Dermis microvascular lymphatic vessel endothelial cell (primary cell): ENCODE data around the gene KRTAP5-7. TPM values are rescaled to one million over a fixed set of nuclear protein-coding genes. Genes with fewer than 3 reads are reported as not detected.
"Not testable (repeated sequence)": the region's sequence is repeated elsewhere in the genome, so short reads cannot be mapped to it uniquely, and the experiment has no call there.

Experiments used
- DNase-seq, 2 donors: peaks; one replicate each; pipeline versions ENCODE4 v3.0.0 to v3.0.0-alpha.2; 2010; ENCODE audit warnings: low read depth in 2 of 2
- total RNA-seq: library from RNA; depleted of rRNA; stranded (reverse); fragments of >200 nt; gene quantifications from 2 replicates; pipeline ENCODE4 v1.2.1, GENCODE V29; 2014

The KRTAP5-7 gene
- total RNA-seq, 1 donor from 2014 or later = not detected

- no peak for DNase-seq
These were observed 30.2 kb downstream of the KRTAP5-7 start for GRCh38 chr11:71557257-71557656.

DNA sequence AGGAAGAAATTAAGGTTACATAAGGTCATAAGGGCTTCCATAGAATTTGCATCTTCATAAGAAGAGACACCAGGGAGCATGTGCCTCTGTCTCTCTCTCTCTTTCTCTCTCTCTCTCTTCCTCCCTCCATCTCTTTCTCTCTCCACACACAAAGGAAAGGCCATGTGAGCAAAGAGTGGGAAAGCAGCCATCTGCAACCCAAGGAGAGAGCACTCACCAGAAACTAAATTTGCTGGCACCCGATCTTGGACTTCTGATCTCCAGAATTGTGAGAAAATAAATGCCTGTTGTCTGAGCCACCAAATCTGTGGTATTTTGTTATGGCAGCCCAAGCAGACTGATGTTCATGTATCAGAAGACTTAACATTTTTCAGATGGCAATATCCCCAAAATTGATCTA lies 31.9 kb downstream of the KRTAP5-7 start:
- no peak for DNase-seq

- DNase-seq = no peak
These were observed 35.1 kb downstream of the KRTAP5-7 start for GRCh38 chr11:71562120-71562519.

DNA sequence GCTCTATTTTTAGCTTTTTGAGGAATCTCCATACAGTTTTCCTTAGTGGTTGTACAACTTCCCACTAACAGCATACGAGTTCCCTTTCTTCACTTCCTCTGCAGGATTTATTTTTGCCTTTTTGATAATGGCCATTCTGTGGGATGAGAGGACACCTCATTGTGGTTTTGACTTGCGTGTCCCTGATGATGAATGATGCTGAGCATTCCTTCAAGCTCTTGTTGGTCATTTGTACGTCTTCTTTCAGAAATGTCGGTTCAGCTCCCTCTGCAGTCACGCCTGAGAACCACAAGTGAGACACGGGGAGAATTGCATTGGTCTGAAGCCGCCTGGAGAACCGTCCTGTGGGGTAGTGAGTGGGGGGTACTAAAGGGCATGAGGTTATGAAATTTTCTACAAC lies 36.3 kb downstream of the KRTAP5-7 start:
- DNase-seq = peak; percentile 29 to 68

GRCh38 chr11:71564430-71564829 lies 37.4 kb downstream of the KRTAP5-7 start:
- DNase-seq = no peak

DNA sequence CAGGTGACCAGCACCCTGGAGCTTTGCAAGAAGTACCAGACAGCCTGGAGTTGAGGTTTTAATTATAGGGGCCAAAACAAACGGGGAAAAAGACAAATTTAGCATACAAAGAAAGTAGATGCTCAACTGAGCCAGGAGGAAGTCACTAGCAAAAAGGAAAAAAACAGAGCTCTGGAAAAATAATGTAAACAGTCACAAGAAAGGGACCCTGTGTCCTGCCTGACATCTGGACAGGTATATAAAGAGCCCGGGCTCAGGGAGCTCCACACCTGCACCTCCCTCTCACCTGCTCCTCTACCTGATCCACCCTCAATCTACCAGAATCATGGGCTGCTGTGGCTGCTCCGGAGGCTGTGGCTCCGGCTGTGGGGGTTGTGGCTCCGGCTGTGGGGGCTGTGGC lies 38.2 kb downstream of the KRTAP5-7 start, which contains the start of gene KRTAP5-10:
TSS of gene KRTAP5-10 (plus strand) at position 301 of the 400 bp plus-strand sequence. CDS start at position 326, 25 bp downstream.
- DNase-seq = no peak

DNA sequence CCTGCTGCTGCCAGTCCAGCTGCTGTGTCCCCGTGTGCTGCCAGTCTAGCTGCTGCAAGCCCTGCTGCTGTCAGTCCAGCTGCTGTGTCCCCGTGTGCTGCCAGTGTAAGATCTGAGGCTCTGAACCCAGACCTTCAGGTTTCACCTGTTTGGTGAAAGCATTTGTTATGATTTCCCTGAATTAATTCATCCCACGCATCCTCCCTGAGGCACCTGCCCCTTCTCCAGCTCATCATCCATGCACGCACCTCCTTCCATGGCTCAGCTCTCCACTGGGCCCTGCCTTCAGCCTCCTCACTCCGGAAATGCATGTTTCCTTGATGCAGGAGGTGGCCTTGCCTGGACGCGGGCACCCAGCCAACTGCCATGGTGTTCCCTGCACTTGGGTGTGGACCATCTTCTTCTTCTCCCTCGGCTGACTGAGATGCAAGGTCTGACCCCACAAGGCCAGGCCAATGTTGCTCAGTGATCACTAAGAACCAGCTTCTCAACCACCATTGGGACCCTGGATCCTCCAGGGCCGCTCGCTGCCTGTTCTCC lies 39.1 kb downstream of the KRTAP5-7 start:
- no peak for DNase-seq

DNA sequence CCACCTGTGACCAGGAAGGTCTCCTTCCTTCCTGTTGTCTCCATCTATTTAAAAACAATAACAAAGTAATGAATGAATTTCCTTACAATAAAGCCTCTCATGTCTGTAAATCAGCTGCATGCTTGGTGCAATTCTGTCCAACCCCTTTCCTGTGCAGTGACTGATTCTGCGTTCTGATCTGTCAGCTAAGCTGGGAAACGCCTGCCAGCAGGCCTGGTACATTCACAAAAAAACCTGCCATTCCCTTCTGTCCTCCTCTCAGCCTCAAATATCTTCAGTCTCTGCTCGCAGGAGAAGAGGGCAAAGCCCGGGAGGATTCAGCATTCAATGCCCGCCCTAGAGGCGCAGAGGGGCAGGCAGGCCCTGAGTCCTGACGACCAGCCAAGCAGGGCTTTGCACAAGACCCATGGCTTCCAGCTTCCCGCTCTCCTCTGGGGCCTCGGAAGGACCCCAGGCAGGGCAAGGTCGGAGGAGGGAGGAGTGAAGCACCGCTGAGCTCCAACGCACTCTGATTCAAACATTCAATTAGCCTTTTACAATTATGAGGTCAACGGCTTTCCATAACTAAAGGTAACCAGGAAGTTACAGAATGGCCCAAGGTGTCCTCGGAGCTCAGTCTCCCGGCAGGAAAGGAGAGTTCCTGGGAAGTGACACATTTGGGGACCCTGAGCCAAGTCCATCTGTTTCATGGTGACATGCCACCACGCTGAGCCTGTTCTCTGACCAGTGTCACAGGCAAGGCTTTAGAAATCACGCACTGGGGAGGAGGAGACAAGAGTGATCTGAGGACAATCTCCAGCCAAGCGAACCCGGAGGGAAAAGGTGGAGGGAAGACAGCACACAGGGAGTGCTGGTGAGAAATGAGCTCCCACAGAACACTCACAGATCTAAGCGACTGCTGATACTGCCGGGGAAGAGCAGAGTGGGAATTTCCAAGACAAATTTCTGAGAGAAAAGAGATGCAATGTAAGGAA lies 39.8 kb downstream of the KRTAP5-7 start:
- DNase-seq = not testable (repeated sequence)

- not testable (repeated sequence) for DNase-seq
These were observed 40.6 kb downstream of the KRTAP5-7 start for GRCh38 chr11:71567633-71568032.

DNA sequence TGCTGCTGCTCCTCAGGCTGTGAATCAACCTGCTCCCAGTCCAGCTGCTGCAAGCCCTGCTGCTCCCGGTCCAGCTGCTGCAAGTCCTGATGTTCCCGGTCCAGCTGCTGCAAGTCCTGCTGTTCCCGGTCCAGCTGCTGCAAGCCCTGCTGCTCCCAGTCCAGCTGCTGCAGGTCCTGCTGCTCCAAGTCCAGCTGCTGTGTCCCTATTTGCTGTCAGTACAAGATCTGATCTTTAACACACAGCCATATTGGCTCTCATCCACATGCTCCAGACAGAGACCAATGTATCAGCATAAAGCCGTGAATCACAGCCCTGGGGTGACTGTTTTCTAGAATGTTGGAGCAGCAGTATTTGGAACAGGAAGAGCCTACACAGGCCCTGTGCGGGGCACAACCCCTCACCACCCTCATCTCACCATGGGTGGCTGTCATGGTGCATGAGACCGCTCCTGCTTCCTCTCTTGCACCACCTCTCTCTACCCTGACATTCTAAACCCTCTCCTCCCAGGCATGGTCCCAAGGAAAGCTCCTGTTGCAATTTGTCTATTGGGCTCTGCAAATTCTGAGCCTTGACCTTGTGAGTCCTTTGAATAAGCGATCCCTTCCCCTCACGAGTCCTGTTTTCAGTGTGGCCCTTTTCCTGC lies 41.8 kb downstream of the KRTAP5-7 start:
- DNase-seq = peak in 1 of 2 donors; percentile 23

DNA sequence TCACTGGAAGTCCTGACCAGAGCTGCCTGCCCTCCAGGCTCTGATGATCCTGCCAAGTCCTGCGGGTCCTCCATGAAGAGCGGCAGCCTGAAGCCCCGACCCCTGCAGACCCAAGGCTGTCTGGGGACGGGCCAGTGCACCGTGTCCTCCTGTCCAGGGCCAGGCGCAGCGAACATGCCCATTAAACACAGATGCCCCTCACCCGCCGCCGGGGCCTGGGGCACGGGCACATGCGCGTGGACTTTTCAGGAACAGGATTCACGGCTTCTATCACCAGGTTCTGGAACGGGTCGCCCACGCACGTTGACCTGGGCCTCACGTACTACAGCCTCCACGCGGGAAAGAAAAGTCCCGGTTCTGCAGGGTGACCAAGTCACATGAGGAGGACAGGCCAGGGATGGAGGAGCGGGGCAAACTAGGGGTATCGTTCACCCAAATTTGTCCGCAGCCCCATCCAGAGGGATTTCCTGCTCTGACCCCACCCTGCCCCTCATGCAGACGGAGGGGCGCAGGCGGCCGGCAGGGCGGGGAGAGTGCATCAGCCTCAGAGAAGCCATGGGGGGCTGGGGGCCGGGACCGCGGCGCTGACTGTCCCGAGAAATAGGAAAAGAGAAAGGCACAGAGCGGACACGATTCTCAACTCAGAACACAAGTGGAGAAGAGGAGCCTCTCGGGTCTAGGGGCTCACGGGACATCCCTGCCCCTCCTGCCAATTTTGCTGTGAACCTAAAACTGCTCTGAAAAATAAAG lies 44.2 kb downstream of the KRTAP5-7 start:
- not testable (repeated sequence) for DNase-seq

GRCh38 chr11:71572811-71573210 lies 45.7 kb downstream of the KRTAP5-7 start:
- DNase-seq = no peak

DNA sequence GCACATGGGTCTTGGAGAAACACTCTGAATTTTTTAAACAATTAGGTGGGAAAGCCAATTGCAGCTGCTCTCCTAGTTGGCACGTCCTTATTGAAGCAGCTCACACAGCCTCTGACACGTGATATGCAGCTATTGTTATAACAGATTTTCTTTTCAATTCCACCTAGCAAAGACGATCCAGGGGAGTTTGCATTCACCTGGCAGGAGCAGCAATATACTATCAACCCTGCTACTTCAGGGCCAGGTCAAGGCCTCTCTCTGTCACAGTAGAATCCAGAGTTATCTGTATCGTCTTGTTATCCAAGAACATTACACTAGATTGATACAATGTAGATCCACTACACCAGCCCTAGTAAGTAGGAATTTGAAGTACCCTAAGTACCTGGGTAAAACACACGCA lies 47.4 kb downstream of the KRTAP5-7 start:
- no peak for DNase-seq

- DNase-seq = no peak
These were observed 48.8 kb downstream of the KRTAP5-7 start for GRCh38 chr11:71575723-71576424.

- DNase-seq = not testable (repeated sequence)
These were observed 49.8 kb downstream of the KRTAP5-7 start for GRCh38 chr11:71576688-71577465.

DNA sequence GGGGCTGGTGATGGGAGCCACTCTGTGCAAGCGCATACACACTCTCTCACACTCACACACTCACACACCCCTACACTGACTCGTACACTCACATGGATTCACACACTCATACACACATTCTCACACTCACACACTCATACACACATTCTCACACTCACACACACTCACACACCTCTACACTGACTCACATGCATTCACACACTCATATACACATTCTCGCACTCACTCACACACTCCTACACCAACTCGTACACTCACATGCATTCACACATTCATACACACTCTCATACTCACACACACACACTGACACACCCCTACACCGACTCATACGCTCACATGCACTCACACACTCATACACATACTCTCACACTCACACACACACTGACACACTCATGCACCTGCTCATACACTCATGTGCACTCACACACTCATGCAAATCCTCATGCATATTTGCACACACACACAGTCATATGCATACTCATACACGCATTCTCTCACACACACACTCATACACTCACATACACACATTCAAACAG lies 50.5 kb downstream of the KRTAP5-7 start:
- no peak for DNase-seq
